GM12878 (cell line): ENCODE data around the gene OR1S2. TPM values are rescaled to one million over a fixed set of nuclear protein-coding genes. Genes with fewer than 3 reads are reported as not detected.

Source experiments
- ATAC-seq: fragments of 200-7000 bp; cut with Tn5 transposase; 3 replicates; pipeline ENCODE4 v1.9.1; 2020; ENCODE audit warnings: mild to moderate bottlenecking, moderate library complexity
- BruUV-seq: library from RNA; stranded (reverse); fragments of 400-500 nt; replicated peaks from 2 replicates; lab custom pipeline; 2021; lab: Mats Ljungman, UMichigan
- CTCF ChIA-PET: fragments of 300-600 bp; sonication (Branson Sonifier 250); formaldehyde crosslinking; extraction: SDS; loops from one replicate; lab custom pipeline; 2021; ENCODE audit warnings: inconsistent platforms; lab: Yijun Ruan, JAX
- POLR2A ChIA-PET: fragments of 350-600 bp; formaldehyde crosslinking; extraction: SDS; loops from one replicate; lab custom pipeline; 2021; ENCODE audit warnings: inconsistent platforms; lab: Charles Lee
- RAD21 ChIA-PET: fragments of 300-600 bp; sonication (Branson Sonifier 250); formaldehyde crosslinking; loops from one replicate; lab custom pipeline; 2023; ENCODE audit warnings: antibody characterized with exemption; ENCODE audit not compliant: unreplicated experiment; lab: Charles Lee
- SMC1A ChIA-PET: fragments of 300-600 bp; sonication (Branson Sonifier 250); formaldehyde crosslinking; loops from one replicate; lab custom pipeline; 2023; ENCODE audit not compliant: unreplicated experiment, uncharacterized antibody; lab: Charles Lee
- DNase-seq: peaks from one replicate; pipeline ENCODE4 v3.0.0-alpha.2; 2011; ENCODE audit warnings: low read depth, low spot score
- FAIRE-seq: peaks from 3 replicates; lab custom pipeline; 2011; peaks lifted over from hg19 to GRCh38; lab: Jason Lieb, UNC
- H2AFZ ChIP-seq: 2 replicates; pipeline ENCODE4 v1.6.0; 2011; ENCODE audit warnings: low read depth, low read length, control low read depth; ENCODE audit not compliant: control insufficient read depth
- H3K27ac ChIP-seq: 2 replicates; pipeline ENCODE4 v1.5.1; 2011; ENCODE audit warnings: control low read depth; ENCODE audit not compliant: control insufficient read depth, insufficient read depth
- H3K27me3 ChIP-seq, 2 experiments: replicated peaks in 1 of 2; 2 replicates each; pipeline versions ENCODE4 v1.6.0 to v1.6.1; 2011; ENCODE audit warnings: low read length in 1 of 2; ENCODE audit not compliant: control insufficient read depth in 2 of 2, insufficient read depth in 2 of 2
- H3K36me3 ChIP-seq, 2 experiments: 2 replicates each; pipeline ENCODE4 v1.5.1; 2011; ENCODE audit warnings: low read length in 1 of 2; ENCODE audit not compliant: control insufficient read depth in 2 of 2, insufficient read depth in 2 of 2
- H3K4me1 ChIP-seq: 2 replicates; pipeline ENCODE4 v1.6.1; 2011; ENCODE audit warnings: mild to moderate bottlenecking, low read length, moderate library complexity, mixed read lengths; ENCODE audit not compliant: control insufficient read depth, insufficient read depth
- H3K4me2 ChIP-seq: 2 replicates; pipeline ENCODE4 v1.6.0; 2011; ENCODE audit warnings: control low read depth; ENCODE audit not compliant: control insufficient read depth, insufficient read depth
- H3K4me3 ChIP-seq: fragments of 200-600 bp; sonication (generic); 2 replicates; pipeline ENCODE4 v1.5.1; 2016
- H3K79me2 ChIP-seq: 2 replicates; pipeline ENCODE4 v1.6.0; 2011; ENCODE audit warnings: low read length; ENCODE audit not compliant: control insufficient read depth, insufficient read depth
- H3K9ac ChIP-seq: 2 replicates; pipeline ENCODE4 v1.8.0; 2011; ENCODE audit warnings: low read length, control low read depth, mixed read lengths; ENCODE audit not compliant: control insufficient read depth, insufficient read depth
- H3K9me3 ChIP-seq: replicated peaks from 3 replicates; pipeline ENCODE4 v1.5.1; 2011; ENCODE audit warnings: mild to moderate bottlenecking, low read length; ENCODE audit not compliant: control insufficient read depth, insufficient read depth
- H4K20me1 ChIP-seq: 2 replicates; pipeline ENCODE4 v1.6.0; 2011; ENCODE audit not compliant: control insufficient read depth, insufficient read depth
- BCL3 ChIP-seq: IDR thresholded peaks from 2 replicates; pipeline ENCODE4 v1.6.1; 2011; ENCODE audit warnings: borderline replicate concordance, low read depth, mild to moderate bottlenecking, moderate library complexity, low read length; ENCODE audit not compliant: insufficient read depth, poor library complexity, severe bottlenecking
- EZH2 ChIP-seq: IDR thresholded peaks from 2 replicates; pipeline ENCODE4 v1.6.1; 2012; ENCODE audit warnings: low read depth, mild to moderate bottlenecking, control low read depth, inconsistent platforms, low read length, borderline replicate concordance; ENCODE audit not compliant: control insufficient read depth
- FOXK2 ChIP-seq: fragments of 450-650 bp; IDR thresholded peaks from 2 replicates; pipeline ENCODE4 v1.6.1; 2017; ENCODE audit warnings: mild to moderate bottlenecking, moderate library complexity
- PAX8 ChIP-seq: fragments of 450-650 bp; IDR thresholded peaks from 2 replicates; pipeline ENCODE4 v1.6.1; 2017; ENCODE audit warnings: mild to moderate bottlenecking, moderate library complexity
- PRDM15 ChIP-seq: fragments of 450-650 bp; formaldehyde crosslinking; IDR thresholded peaks from 2 replicates; pipeline ENCODE4 v1.4.0; 2020; ENCODE audit warnings: mild to moderate bottlenecking, moderate library complexity
- RAD21 ChIP-seq: IDR thresholded peaks from 2 replicates; pipeline ENCODE4 v1.6.1; 2011; ENCODE audit warnings: mild to moderate bottlenecking, low read depth, low read length, moderate library complexity; ENCODE audit not compliant: insufficient read depth
- RBBP5 ChIP-seq: fragments of 200-600 bp; sonication (generic); conservative IDR thresholded peaks from 2 replicates; pipeline ENCODE4 v1.6.1; 2016
- RUNX3 ChIP-seq: IDR thresholded peaks from 2 replicates; pipeline ENCODE4 v1.6.1; 2012; ENCODE audit warnings: low read length, inconsistent platforms
- SIN3A ChIP-seq: IDR thresholded peaks from 2 replicates; pipeline ENCODE4 v1.6.1; 2012; ENCODE audit warnings: low read depth, low read length, improper control_type of control experiment
- ZBTB11 ChIP-seq: fragments of 450-650 bp; formaldehyde crosslinking; IDR thresholded peaks from 2 replicates; pipeline ENCODE4 v1.5.0; 2022; ENCODE audit warnings: mild to moderate bottlenecking, missing genetic modification characterization
- ZBTB33 ChIP-seq: fragments of 450-650 bp; IDR thresholded peaks from 2 replicates; pipeline ENCODE4 v1.6.1; 2017; ENCODE audit warnings: mild to moderate bottlenecking
- ZNF384 ChIP-seq: IDR thresholded peaks from 2 replicates; pipeline ENCODE4 v1.6.1; 2012; ENCODE audit warnings: low read depth, mild to moderate bottlenecking, low read length, improper control_type of control experiment, borderline replicate concordance
- in situ Hi-C: fragments of 300-500 bp; cut with MboI; formaldehyde crosslinking; loops from 9 replicates; pipeline ENCODE4 v1.14.3; 2018; ENCODE audit warnings: mixed read lengths
- intact Hi-C: fragments of 100-400 bp; cut with micrococcal nuclease; formaldehyde crosslinking; loops from one replicate; pipeline ENCODE4 v1.14.2; 2022; ENCODE audit not compliant: unreplicated experiment
- polyA plus RNA-seq, 11 experiments: library from polyadenylated mRNA; depleted of rRNA in 4 of 11; unstranded in 6 of 11; stranded (reverse) in 5 of 11; fragments of >200 nt; fragmentation: Nextera tagmentation in 4 of 11; fragmentation: Illumina TruSeq in 1 of 11; extraction: Ambion mirVana in 4 of 11; extraction: Trizol in 1 of 11; gene quantifications; 1 replicate in 1 of 11; 2 replicates in 10 of 11; pipeline versions ENCODE4 v1.2.1 to v1.2.3, GENCODE V29; 2011 to 2016; ENCODE audit warnings: inconsistent platforms in 2 of 11, missing spikeins in 2 of 11, low read depth in 1 of 11
- total RNA-seq, 4 experiments: library from RNA; depleted of rRNA in 3 of 4; stranded (reverse); fragments of >200 nt in 3 of 4; fragmentation: Illumina TruSeq in 1 of 4; extraction: Trizol in 1 of 4; gene quantifications; 2 replicates each; pipeline versions ENCODE4 v1.2.1 to v1.2.3, GENCODE V29; 2013 to 2021

Gene OR1S2
- total and polyA plus RNA-seq, 10 of the 15 experiments (the other 5 are each of a cell fraction or from before 2014, with no cell fraction given): not detected

- TF ChIP-seq ZBTB33: no peak
- TF ChIP-seq RBBP5: no peak
- TF ChIP-seq PAX8: no peak
- no peak for TF ChIP-seq FOXK2
Observed at GRCh38 chr11:58222721-58223120, 18.8 kb upstream of the OR1S2 start (continued).

GRCh38 chr11:58216476-58216875 is 12.5 kb upstream of the OR1S2 start:
- H3K36me3 ChIP-seq: no peaks in the 10 kb centered on the region
- RAD21 ChIA-PET: no interaction called here
- POLR2A ChIA-PET: no interaction called here
- intact Hi-C loops: no loop called here
- no peak overlapping the region for H3K4me3 ChIP-seq
- no peaks in the 10 kb centered on the region for H3K27me3 ChIP-seq
- H3K4me2 ChIP-seq: no peak overlapping the region
- TF ChIP-seq EZH2 (no peak), ZNF384 (no peak), SIN3A (no peak), BCL3 (no peak), RAD21 (no peak), RUNX3 (no peak), ZBTB11 (CRISPR knock-in tag) (no peak), PRDM15 (CRISPR knock-in tag) (no peak)
- TF ChIP-seq, all 136 proteins: peak for 0
- Histone ChIP-seq H3K9ac (no peak overlapping the region), H3K27ac (no peak overlapping the region), H4K20me1 (no peaks in the 10 kb centered on the region), H3K9me3 (no peaks in the 10 kb centered on the region), H2AFZ (no peak overlapping the region), H3K4me1 (no peaks in the 10 kb centered on the region), H3K79me2 (no peaks in the 10 kb centered on the region)
- ChIA-PET CTCF (interaction anchor here (0.7 kb wide), 1 partner anchor 36 kb away, joined by 3 read pairs; no protein-coding TSS in a partner anchor), SMC1A (no interaction called here)
- BruUV-seq: no TSS peak
- in situ Hi-C loops: no loop called here
- no peak for FAIRE-seq
- ATAC-seq: no peak
- DNase-seq: no peak
